Neural progenitor cell (in vitro differentiated cells): ENCODE measurements around the gene SMG1.

Source experiments
- EZH2 ChIP-seq: fragments of 200-600 bp; sonication (generic); IDR thresholded peaks from 2 replicates; pipeline ENCODE4 v1.6.1; 2017; ENCODE audit warnings: antibody characterized with exemption, mild to moderate bottlenecking, moderate library complexity
- EZH2phosphoT487 ChIP-seq: fragments of 200-600 bp; sonication (generic); IDR thresholded peaks from 2 replicates; pipeline ENCODE4 v1.6.1; 2017; ENCODE audit warnings: antibody characterized with exemption
- TF ChIP-seq, protein P1 (sequence below): fragments of 200-600 bp; sonication (generic); IDR thresholded peaks from 2 replicates; pipeline ENCODE4 v1.5.1; 2017; ENCODE audit warnings: antibody characterized with exemption, mild to moderate bottlenecking

DNA sequence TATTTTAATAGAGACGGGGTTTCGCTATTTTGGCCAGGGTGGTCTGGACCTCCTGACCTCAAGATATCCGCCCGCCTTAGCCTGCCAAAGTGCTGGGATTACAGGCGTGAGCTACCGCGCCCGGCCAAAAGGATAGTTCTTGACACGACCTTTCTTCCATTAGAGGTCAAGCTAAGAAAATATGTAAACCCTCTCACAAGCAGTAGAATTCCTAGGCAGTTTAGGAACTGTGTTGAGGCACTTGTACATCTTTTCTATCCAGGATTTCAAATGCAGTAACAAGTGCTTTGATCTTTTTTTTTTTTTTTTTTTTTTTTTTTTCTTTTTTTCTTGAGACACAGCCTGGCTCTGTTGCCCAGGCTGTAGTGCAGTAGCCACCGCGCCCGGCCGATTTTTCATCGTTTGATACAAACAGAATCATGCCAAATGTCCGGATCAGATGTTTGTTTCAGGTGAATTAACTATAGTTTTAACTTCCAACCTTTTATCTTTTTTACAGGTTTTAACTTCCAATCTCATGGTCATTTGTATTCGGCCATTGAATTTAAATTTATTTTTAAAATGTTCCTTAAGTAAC, 123.4 kb downstream of the SMG1 start:
- TF ChIP-seq, protein P1, sequence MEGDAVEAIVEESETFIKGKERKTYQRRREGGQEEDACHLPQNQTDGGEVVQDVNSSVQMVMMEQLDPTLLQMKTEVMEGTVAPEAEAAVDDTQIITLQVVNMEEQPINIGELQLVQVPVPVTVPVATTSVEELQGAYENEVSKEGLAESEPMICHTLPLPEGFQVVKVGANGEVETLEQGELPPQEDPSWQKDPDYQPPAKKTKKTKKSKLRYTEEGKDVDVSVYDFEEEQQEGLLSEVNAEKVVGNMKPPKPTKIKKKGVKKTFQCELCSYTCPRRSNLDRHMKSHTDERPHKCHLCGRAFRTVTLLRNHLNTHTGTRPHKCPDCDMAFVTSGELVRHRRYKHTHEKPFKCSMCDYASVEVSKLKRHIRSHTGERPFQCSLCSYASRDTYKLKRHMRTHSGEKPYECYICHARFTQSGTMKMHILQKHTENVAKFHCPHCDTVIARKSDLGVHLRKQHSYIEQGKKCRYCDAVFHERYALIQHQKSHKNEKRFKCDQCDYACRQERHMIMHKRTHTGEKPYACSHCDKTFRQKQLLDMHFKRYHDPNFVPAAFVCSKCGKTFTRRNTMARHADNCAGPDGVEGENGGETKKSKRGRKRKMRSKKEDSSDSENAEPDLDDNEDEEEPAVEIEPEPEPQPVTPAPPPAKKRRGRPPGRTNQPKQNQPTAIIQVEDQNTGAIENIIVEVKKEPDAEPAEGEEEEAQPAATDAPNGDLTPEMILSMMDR = no peak
- TF ChIP-seq EZH2phosphoT487 (no peak), EZH2 (no peak)
